ENCODE results near the gene IFNGR1. TPM values are rescaled to one million over a fixed set of nuclear protein-coding genes. Genes with fewer than 3 reads are reported as not detected.

IFNGR1 gene
- total RNA-seq, 1 donor from 2014 or later, result 28.4 TPM

- Mint-ChIP-seq H3K9me3 (no peaks in the 10 kb centered on the region), H3K36me3 (no peaks in the 10 kb centered on the region), H3K4me1 (ENCODE audit: unreplicated experiment) (no peaks in the 10 kb centered on the region), H3K4me3 (no peak overlapping the region), H3K27ac (no peak overlapping the region), H3K27me3 (no peaks in the 10 kb centered on the region)
- no peak for DNase-seq (ENCODE audit: extremely low spot score, unreplicated experiment)
- TF ChIP-seq, protein P1, sequence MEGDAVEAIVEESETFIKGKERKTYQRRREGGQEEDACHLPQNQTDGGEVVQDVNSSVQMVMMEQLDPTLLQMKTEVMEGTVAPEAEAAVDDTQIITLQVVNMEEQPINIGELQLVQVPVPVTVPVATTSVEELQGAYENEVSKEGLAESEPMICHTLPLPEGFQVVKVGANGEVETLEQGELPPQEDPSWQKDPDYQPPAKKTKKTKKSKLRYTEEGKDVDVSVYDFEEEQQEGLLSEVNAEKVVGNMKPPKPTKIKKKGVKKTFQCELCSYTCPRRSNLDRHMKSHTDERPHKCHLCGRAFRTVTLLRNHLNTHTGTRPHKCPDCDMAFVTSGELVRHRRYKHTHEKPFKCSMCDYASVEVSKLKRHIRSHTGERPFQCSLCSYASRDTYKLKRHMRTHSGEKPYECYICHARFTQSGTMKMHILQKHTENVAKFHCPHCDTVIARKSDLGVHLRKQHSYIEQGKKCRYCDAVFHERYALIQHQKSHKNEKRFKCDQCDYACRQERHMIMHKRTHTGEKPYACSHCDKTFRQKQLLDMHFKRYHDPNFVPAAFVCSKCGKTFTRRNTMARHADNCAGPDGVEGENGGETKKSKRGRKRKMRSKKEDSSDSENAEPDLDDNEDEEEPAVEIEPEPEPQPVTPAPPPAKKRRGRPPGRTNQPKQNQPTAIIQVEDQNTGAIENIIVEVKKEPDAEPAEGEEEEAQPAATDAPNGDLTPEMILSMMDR (conservative IDR thresholded peaks at IDR 0.05), result no peak
Measured at GRCh38 chr6:137246164-137246563, 27.0 kb upstream of the IFNGR1 start.

DNA sequence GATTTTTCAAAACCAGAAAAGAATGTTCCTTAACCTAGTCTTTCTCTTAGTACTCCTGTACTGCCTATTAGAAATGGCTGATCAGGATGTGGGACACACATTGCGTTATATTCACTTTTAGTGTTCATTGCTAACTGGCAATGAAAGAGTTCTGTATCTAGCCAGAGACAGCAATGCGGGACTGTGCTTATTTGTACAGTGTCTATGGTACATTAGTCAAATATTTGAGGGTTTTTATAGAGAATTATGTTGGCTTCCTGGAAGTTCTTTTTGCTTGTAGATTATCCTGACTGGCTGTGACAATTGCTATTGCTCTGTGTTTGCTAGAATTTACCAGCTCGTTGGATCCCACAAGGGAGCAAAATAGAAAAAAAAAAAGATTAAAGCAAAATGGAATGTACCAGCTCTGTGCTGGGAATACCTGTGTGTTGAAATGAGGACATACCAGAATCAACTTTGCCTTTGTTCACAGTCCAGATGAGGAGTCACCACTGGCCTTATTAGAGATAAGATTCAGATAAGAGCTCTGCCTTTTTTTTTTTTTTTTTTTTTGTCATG, 22.4 kb upstream of the IFNGR1 start:
- H3K4me1 Mint-ChIP-seq (ENCODE audit: unreplicated experiment), result no peaks in the 10 kb centered on the region
- no peak overlapping the region for H3K27ac Mint-ChIP-seq
- H3K9me3 Mint-ChIP-seq, result peaks cover 10% of the 10 kb centered on the region
- no peaks in the 10 kb centered on the region for H3K36me3 Mint-ChIP-seq
- no peak for DNase-seq (ENCODE audit: extremely low spot score, unreplicated experiment)
- TF ChIP-seq, protein P1 (conservative IDR thresholded peaks at IDR 0.05), result no peak
- H3K4me3 Mint-ChIP-seq, result no peak overlapping the region
- H3K27me3 Mint-ChIP-seq, result no peaks in the 10 kb centered on the region

DNA sequence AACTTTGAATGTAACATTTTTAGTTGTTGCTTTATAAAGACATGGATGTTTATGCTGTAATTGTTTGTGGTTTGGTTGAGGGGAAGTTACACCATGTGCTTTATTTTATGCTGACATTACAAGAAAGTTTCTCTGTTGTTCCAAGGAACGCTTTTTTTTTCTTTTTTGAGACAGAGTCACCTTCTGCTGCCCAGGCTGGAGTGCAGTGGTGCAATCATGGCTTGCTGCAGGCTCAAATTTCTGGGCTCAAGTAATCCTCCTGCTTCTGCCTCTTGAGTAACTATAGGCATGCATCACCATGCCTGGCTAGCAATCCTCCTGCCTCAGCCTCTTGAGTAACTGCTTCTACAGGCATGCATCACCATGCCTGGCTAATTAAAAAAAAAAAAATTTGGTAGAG, 21.0 kb upstream of the IFNGR1 start:
- Mint-ChIP-seq H3K27ac (no peak overlapping the region), H3K4me1 (ENCODE audit: unreplicated experiment) (no peaks in the 10 kb centered on the region), H3K36me3 (no peaks in the 10 kb centered on the region), H3K4me3 (no peak overlapping the region), H3K9me3 (peaks cover 11% of the 10 kb centered on the region), H3K27me3 (no peaks in the 10 kb centered on the region)
- TF ChIP-seq, protein P1 (conservative IDR thresholded peaks at IDR 0.05), result no peak
- no peak for DNase-seq (ENCODE audit: extremely low spot score, unreplicated experiment)

- Mint-ChIP-seq H3K27me3 (no peaks in the 10 kb centered on the region), H3K36me3 (no peaks in the 10 kb centered on the region), H3K9me3 (peaks cover 11% of the 10 kb centered on the region), H3K27ac (peak overlapping the region; percentile 56), H3K4me3 (no peak overlapping the region), H3K4me1 (ENCODE audit: unreplicated experiment) (no peaks in the 10 kb centered on the region)
- TF ChIP-seq, protein P1 (conservative IDR thresholded peaks at IDR 0.05), result no peak
- no peak for DNase-seq (ENCODE audit: extremely low spot score, unreplicated experiment)
Measured at GRCh38 chr6:137237413-137238170, 18.4 kb upstream of the IFNGR1 start.

DNA sequence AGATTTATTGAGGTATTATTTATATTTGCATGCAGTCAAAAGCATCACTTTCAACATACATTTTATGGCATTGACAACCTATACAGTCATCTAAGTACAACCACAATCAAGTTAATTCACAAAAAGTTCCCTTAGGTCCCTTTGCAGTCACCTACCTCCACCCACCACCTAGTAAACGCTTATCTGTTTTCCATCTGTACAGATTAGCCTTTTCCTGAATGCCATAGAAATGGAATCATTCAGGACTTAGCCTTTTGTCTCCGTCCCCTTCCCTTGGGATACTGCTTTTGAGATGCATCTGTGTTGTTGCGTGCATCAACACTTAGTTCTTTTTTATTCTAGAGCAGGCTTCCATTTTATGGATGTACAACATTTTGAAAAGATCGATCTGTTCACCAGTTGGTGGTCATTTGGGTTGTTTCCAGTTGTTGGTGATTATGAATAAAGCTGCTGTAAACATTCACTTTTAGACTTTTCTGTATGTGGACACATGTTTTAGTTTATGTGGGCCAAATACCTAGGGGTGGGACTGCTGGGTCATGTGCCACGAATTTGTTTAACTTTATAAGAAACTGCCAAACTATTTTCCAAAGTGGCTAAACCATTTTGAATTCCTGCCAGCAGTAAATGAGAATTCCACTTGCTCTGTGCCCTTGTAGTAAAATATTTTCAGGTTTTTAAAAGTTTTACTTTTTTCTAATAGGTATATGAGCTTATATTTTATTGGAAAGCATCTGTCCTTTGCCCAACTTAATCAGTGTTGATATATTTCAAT, 17.6 kb upstream of the IFNGR1 start:
- no peaks in the 10 kb centered on the region for H3K4me1 Mint-ChIP-seq (ENCODE audit: unreplicated experiment)
- H3K27ac Mint-ChIP-seq, result peak overlapping the region; percentile 56

More for the DNA sequence above, 17.6 kb upstream of the IFNGR1 start:
- Mint-ChIP-seq H3K4me3 (no peak overlapping the region), H3K27me3 (no peaks in the 10 kb centered on the region), H3K36me3 (no peaks in the 10 kb centered on the region), H3K9me3 (peaks cover 11% of the 10 kb centered on the region)
- TF ChIP-seq, protein P1 (conservative IDR thresholded peaks at IDR 0.05), result no peak
- DNase-seq (ENCODE audit: extremely low spot score, unreplicated experiment), result no peak

All from type B pancreatic cell (in vitro differentiated cells).